HG03045 (cell line): ENCODE measurements around the gene PTPN14.
"Not testable (repeated sequence)": the region's sequence is repeated elsewhere in the genome, so short reads cannot be mapped to it uniquely, and the experiment has no call there.

Source experiments
- ATAC-seq: cut with Tn5 transposase; IDR thresholded peaks from one replicate; pipeline ENCODE4 v1.9.1; 2021; ENCODE audit warnings: mild to moderate bottlenecking, moderate library complexity; ENCODE audit not compliant: unreplicated experiment

The PTPN14 gene

DNA sequence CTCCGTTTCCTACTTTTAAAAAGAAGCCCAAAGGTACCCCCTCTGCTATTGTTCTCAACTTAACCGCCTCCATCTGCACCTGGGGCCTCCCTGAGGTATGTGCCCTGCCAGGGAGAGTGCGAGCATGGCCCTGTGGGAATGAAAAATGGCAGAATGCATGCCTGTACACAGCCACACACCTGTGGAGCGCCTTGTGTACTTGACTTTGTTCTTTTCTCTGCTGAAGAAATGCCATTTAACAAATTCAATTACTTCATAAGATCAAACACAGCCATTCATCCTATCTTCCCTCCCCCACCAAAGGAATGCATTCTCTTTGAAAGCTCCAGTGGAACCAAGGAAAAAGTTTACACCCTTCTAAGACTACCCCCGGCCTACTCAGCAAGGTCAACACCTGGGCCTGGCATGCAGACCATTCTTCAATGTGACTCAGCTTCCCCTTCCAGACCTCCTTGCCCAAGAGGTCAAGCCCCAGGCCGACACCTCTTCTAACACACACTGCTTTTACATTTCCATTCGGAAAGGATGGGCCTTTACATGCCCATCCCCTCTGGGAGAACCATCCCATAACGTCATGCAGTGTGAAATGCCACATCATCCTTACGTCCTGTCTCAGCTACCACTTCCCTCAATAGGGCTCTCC lies 146.7 kb downstream of the PTPN14 start:
- ATAC-seq = no peak

DNA sequence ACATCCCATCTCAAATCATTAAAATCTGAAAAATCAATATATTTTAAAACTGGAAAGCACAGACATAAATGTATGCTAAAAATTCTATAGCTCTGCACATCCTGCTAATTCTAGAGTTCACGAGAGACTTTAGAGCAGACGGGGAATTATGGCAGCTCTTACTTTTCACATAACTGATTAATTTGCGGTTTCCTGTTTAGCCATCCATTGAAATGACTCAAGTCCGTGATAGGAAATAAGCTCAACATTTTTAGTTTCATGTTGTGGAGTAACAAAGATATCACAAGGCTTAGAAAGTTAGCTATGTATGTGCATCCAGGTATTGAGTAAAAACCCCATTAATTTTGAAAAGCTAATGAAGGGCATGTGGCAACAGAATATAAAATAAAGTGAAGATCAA lies 147.2 kb downstream of the PTPN14 start:
- ATAC-seq = no peak

- ATAC-seq = no peak
Measured at GRCh38 chr1:214403431-214403830, 148.0 kb downstream of the PTPN14 start.

- ATAC-seq = no peak
Measured at GRCh38 chr1:214402613-214403083, 148.8 kb downstream of the PTPN14 start.

DNA sequence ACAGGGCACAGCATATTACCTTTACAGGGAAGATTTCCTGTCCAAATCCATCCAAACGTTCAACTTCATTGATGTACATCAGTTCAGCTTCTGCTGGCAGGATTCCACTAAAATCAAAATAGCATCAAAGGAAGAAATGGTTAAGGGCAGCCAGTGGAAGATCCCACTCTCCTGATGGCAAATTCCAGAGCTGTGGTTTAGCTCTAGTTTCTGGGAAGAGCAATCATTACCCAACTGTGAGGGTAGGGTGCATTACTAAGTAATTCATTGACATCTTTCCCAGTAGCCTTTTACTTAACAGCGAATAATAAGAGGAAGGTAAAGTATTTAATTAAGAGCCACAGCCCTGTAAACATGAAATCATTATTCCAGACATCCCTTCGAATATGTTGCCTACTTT lies 149.7 kb downstream of the PTPN14 start:
- ATAC-seq = no peak

DNA sequence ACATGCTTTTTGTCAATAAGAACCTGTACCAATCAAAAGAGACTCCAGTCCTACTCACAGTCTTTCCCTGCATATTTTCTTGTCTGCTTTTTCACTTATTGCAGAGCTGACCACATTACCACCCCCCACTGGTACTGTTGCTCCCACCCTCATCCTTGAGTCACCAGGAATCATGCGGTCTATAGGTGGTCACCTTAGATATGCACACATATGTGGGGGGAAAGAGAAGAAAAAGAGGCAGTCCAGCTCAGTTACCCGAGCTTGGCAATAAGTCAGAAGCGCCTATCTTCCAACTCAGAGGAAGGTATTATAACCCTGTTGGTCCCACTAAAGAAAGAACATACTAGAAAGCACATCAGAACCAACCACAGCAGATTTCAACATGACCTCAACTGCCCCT lies 151.3 kb downstream of the PTPN14 start:
- no peak for ATAC-seq

- no peak for ATAC-seq
Measured at GRCh38 chr1:214398490-214398889, 152.9 kb downstream of the PTPN14 start.

DNA sequence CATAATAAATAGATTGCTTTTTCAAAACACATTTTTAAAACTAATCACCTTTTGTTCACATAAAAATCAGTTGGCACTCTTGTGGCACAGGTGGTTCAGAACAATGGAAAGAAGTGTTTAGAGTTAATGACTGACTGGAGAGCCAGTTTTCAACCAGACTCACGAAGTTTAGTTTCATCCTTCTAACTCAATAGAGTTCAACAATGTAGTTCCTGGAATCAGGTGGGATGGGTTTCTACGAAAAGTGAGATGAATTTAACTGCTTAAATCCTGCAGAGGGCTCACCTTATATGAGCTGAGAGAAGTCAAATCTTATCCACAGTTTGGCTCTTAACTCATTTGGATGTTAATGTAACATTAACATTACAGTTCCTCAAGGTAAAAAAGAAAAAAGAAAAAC lies 153.9 kb downstream of the PTPN14 start:
- ATAC-seq = no peak

GRCh38 chr1:214396330-214396729 lies 155.1 kb downstream of the PTPN14 start:
- no peak for ATAC-seq

DNA sequence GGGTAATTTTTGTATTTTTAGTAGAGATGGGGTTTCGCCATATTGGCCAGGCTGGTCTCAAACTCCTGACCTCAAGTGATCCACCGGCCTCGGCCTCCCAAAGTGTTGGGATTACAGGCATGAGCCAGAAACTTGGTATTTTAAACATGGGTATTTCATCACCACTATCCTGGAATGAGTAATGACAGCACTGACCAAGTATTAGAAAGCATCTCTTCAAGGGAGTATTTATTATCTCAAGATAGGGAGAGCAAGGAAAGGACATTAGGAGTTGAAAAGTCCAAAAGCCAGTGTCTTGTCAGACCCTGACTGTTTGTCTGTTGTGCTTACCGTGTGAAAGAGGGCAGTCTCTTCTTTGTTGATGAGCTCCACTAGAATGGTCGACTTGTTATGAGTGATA lies 156.8 kb downstream of the PTPN14 start:
- not testable (repeated sequence) for ATAC-seq

DNA sequence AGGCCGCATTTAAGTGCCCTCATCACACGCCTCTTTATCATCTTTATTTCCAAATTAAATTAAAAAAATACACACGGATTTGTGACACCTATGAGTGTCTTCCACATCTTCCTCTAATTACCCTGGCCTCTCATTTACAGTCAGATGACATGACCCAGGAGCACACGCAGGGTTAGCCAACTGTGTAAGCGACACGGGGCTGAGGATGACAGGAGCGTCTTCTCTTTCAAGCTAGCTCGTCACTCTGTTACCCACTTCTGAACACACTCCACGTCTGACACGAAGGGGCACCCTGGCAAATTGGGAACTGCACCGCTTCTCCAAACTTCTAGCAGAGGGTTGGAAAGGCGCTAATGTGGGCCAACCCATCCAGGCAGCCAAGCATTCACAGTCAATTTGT lies 158.3 kb downstream of the PTPN14 start:
- no peak for ATAC-seq

- no peak for ATAC-seq
Measured at GRCh38 chr1:214391873-214392645, 159.3 kb downstream of the PTPN14 start.

DNA sequence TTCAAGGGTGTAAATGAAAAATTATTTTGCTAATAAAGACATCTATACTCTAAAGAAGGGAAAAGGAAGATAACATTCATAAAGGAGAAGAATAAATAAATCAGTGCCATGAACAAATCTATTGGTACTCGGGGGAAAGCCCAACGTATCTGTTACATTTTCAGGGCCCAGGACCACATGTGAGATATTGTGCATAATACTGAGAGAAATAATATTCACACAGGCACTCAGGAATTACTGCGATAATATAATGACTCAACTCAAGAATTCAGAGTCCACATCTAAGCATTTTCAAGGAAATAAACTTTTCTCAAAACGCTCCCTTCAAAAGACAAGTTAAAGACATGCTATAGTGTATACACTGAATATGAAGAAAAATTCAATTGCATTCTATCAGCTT lies 161.7 kb downstream of the PTPN14 start:
- ATAC-seq = no peak

GRCh38 chr1:214386747-214387146 lies 164.7 kb downstream of the PTPN14 start:
- ATAC-seq = no peak

- no peak for ATAC-seq
Measured at GRCh38 chr1:214386333-214386732, 165.1 kb downstream of the PTPN14 start.

GRCh38 chr1:214385428-214385827 lies 166.0 kb downstream of the PTPN14 start:
- ATAC-seq = no peak

GRCh38 chr1:214384373-214385079 lies 166.9 kb downstream of the PTPN14 start:
- ATAC-seq = no peak

- no peak for ATAC-seq
Measured at GRCh38 chr1:214383381-214384372, 167.7 kb downstream of the PTPN14 start.

GRCh38 chr1:214380986-214381695 lies 170.3 kb downstream of the PTPN14 start:
- ATAC-seq = no peak

- ATAC-seq = no peak
Measured at GRCh38 chr1:214380396-214380795, 171.0 kb downstream of the PTPN14 start.
